ENCODE results near the gene BTBD9. TPM values are rescaled to one million over a fixed set of nuclear protein-coding genes. Genes with fewer than 3 reads are reported as not detected.

Gene BTBD9
- total RNA-seq, 2 donors from 2014 or later: 15.3 to 23.6 TPM

DNA sequence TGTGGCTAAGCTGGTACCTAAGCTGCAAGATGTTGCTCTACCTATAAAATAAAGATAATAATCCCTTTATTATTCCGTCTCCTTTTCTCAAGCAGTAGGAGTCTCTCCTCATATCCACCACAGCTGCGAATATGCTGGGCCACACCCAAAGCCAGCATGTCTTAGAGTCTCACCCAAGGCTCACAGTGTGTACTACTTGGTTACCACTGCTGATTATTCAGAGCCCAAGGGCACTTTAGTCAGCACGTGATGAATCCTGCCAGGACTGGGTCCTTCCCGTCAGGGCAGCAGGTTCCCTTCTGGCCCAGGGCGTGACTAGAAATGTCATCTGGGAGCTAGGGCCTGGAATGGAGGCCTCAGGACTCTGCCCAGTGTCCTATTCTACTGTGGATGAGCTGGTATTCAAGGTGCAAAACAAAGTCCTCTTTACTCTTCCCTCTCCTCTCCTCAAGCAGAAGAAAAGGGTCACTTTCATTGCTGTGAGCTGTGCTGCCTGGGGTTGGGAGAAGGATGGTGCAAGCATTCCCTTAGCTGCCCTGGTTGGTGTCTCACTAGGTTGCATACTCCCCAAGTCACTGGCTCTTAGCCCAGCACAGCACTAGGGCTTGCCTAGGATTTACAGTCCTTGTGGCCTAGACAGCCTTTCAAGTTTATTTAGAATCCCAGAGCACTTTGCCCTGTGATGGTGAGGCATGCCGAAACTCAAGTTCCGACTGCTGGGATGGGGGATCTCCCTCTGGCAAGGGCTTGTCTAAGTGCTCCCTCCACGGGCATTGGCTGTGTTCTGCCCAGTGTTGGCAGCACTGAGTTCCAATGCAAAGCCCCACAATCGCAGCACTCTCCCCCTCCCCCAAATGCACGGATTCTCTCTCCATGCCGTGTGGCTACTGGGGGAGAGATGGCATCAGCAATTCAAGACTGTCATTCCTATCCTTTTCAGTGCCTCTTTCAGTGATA is 320.2 kb downstream of the BTBD9 start:
- TF ChIP-seq, protein P1, sequence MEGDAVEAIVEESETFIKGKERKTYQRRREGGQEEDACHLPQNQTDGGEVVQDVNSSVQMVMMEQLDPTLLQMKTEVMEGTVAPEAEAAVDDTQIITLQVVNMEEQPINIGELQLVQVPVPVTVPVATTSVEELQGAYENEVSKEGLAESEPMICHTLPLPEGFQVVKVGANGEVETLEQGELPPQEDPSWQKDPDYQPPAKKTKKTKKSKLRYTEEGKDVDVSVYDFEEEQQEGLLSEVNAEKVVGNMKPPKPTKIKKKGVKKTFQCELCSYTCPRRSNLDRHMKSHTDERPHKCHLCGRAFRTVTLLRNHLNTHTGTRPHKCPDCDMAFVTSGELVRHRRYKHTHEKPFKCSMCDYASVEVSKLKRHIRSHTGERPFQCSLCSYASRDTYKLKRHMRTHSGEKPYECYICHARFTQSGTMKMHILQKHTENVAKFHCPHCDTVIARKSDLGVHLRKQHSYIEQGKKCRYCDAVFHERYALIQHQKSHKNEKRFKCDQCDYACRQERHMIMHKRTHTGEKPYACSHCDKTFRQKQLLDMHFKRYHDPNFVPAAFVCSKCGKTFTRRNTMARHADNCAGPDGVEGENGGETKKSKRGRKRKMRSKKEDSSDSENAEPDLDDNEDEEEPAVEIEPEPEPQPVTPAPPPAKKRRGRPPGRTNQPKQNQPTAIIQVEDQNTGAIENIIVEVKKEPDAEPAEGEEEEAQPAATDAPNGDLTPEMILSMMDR (IDR thresholded peaks at IDR 0.05): no peak
- no peak overlapping the region for H3K4me3 ChIP-seq
- intact Hi-C loops (cut with DNase I): no loop called here
- no peak for DNase-seq
- no peak overlapping the region for H3K27ac ChIP-seq
- no peaks in the 10 kb centered on the region for H3K9me3 ChIP-seq
- H3K27me3 ChIP-seq: no peaks in the 10 kb centered on the region
- no peaks in the 10 kb centered on the region for H3K4me1 ChIP-seq
- no peaks in the 10 kb centered on the region for H3K36me3 ChIP-seq
- no peak overlapping the region for H3K9ac ChIP-seq (ENCODE audit: low read depth in 2 of 2, low read length in 2 of 2)

GRCh38 chr6:38316099-38316868 is 323.4 kb downstream of the BTBD9 start:
- TF ChIP-seq, protein P1 (IDR thresholded peaks at IDR 0.05): no peak
- H3K4me1 ChIP-seq: no peaks in the 10 kb centered on the region
- no peaks in the 10 kb centered on the region for H3K36me3 ChIP-seq
- no peak for DNase-seq
- no peak overlapping the region for H3K9ac ChIP-seq (ENCODE audit: low read depth in 2 of 2, low read length in 2 of 2)
- no peak overlapping the region for H3K4me3 ChIP-seq
- no peaks in the 10 kb centered on the region for H3K27me3 ChIP-seq
- H3K27ac ChIP-seq: no peak overlapping the region
- H3K9me3 ChIP-seq: no peaks in the 10 kb centered on the region
- intact Hi-C loops (cut with DNase I): no loop called here

GRCh38 chr6:38311201-38311600 is 328.5 kb downstream of the BTBD9 start:
- intact Hi-C loops (cut with DNase I): no loop called here
- no peak for DNase-seq
- H3K4me3 ChIP-seq: no peak overlapping the region
- H3K27me3 ChIP-seq: no peaks in the 10 kb centered on the region
- H3K4me1 ChIP-seq: no peaks in the 10 kb centered on the region
- no peaks in the 10 kb centered on the region for H3K36me3 ChIP-seq
- no peaks in the 10 kb centered on the region for H3K9me3 ChIP-seq
- TF ChIP-seq, protein P1 (IDR thresholded peaks at IDR 0.05): no peak
- H3K9ac ChIP-seq (ENCODE audit: low read depth in 2 of 2, low read length in 2 of 2): no peak overlapping the region
- no peak overlapping the region for H3K27ac ChIP-seq

DNA sequence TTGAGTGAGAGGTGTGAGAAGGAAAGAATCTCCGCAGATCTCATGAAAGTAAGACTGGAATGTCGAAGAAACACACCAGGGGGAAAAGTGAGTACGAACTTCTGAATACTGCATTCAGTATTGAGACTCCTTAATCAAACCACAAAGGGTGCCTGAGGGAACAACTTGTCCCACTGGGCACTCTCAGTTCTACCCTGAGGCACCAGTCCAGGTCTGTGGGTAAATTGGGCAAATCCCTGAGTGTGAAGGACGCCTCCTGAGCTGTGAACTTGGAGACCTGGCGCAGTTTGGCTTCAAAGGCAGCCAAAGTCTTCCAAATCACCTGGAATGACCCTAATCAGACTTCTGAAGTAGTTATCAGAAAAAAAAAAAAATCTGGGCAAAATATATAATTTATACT is 329.7 kb downstream of the BTBD9 start:
- no peak for DNase-seq
- TF ChIP-seq, protein P1 (IDR thresholded peaks at IDR 0.05): no peak

GRCh38 chr6:38307740-38308139 is 332.0 kb downstream of the BTBD9 start:
- H3K36me3 ChIP-seq: no peaks in the 10 kb centered on the region
- H3K9ac ChIP-seq (ENCODE audit: low read depth in 2 of 2, low read length in 2 of 2): no peak overlapping the region
- no peak overlapping the region for H3K4me3 ChIP-seq
- no peaks in the 10 kb centered on the region for H3K4me1 ChIP-seq
- H3K27me3 ChIP-seq: no peaks in the 10 kb centered on the region
- TF ChIP-seq, protein P1 (IDR thresholded peaks at IDR 0.05): no peak
- no peak for DNase-seq
- H3K27ac ChIP-seq: no peak overlapping the region
- H3K9me3 ChIP-seq: no peaks in the 10 kb centered on the region
- intact Hi-C loops (cut with DNase I): no loop called here

More for the DNA sequence above, 329.7 kb downstream of the BTBD9 start:
- Histone ChIP-seq H3K9ac (ENCODE audit: low read depth in 2 of 2, low read length in 2 of 2) (no peak overlapping the region), H3K27ac (no peak overlapping the region), H3K4me3 (no peak overlapping the region), H3K9me3 (no peaks in the 10 kb centered on the region), H3K36me3 (no peaks in the 10 kb centered on the region), H3K27me3 (no peaks in the 10 kb centered on the region), H3K4me1 (no peaks in the 10 kb centered on the region)
- intact Hi-C loops (cut with DNase I): no loop called here

Data from colonic mucosa (tissue), 4 donors.